Trophoblast cell (in vitro differentiated cells and primary cell): Measurements from ENCODE around the gene SLC25A19.
"Not testable (repeated sequence)": the region's sequence is repeated elsewhere in the genome, so short reads cannot be mapped to it uniquely, and the experiment has no call there.

Experiments used
- DNase-seq, 2 donors: peaks; one replicate each; pipeline ENCODE4 v3.0.0-alpha.2; 2016
- H2AFZ ChIP-seq: 2 replicates; pipeline ENCODE4 v1.6.1; 2013; ENCODE audit warnings: low read length, moderate library complexity, mild to moderate bottlenecking; ENCODE audit not compliant: insufficient read depth, poor library complexity
- H2AK5ac ChIP-seq: 2 replicates; pipeline ENCODE4 v1.6.1; 2013; ENCODE audit warnings: mild to moderate bottlenecking, low read length
- H2BK120ac ChIP-seq: 2 replicates; pipeline ENCODE4 v1.6.1; 2013; ENCODE audit warnings: low read length, mild to moderate bottlenecking, moderate library complexity; ENCODE audit not compliant: insufficient read depth, poor library complexity
- H2BK12ac ChIP-seq: 2 replicates; pipeline ENCODE4 v1.6.1; 2013; ENCODE audit warnings: mild to moderate bottlenecking, low read length, moderate library complexity
- H2BK5ac ChIP-seq: 2 replicates; pipeline ENCODE4 v1.6.1; 2013; ENCODE audit warnings: low read length, low read depth, moderate library complexity, mild to moderate bottlenecking; ENCODE audit not compliant: poor library complexity
- H3K14ac ChIP-seq: 2 replicates; pipeline ENCODE4 v1.6.1; 2013; ENCODE audit warnings: mild to moderate bottlenecking, low read length
- H3K18ac ChIP-seq: 2 replicates; pipeline ENCODE4 v1.6.1; 2013; ENCODE audit warnings: mild to moderate bottlenecking, low read length
- H3K23ac ChIP-seq: 2 replicates; pipeline ENCODE4 v1.6.1; 2013; ENCODE audit warnings: low read length
- H3K27ac ChIP-seq: 2 replicates; pipeline ENCODE4 v1.5.1; 2013; ENCODE audit warnings: low read depth, mild to moderate bottlenecking, inconsistent platforms, low read length, moderate library complexity
- H3K27me3 ChIP-seq: 2 replicates; pipeline ENCODE4 v1.6.1; 2013; ENCODE audit warnings: inconsistent platforms, mild to moderate bottlenecking, low read length, moderate library complexity; ENCODE audit not compliant: insufficient read depth
- H3K36me3 ChIP-seq, 2 experiments: 1 replicate in 1 of 2; 2 replicates in 1 of 2; pipeline ENCODE4 v1.6.1; 2013; ENCODE audit warnings: low read length in 2 of 2, mild to moderate bottlenecking in 2 of 2, moderate library complexity in 1 of 2; ENCODE audit not compliant: insufficient read depth in 2 of 2, control insufficient read depth in 1 of 2
- H3K4ac ChIP-seq: 2 replicates; pipeline ENCODE4 v1.6.1; 2013; ENCODE audit warnings: low read depth, mild to moderate bottlenecking, low read length, moderate library complexity
- H3K4me1 ChIP-seq, 2 experiments: 1 replicate in 1 of 2; 2 replicates in 1 of 2; pipeline ENCODE4 v1.6.1; 2013; ENCODE audit warnings: low read length in 2 of 2, mild to moderate bottlenecking in 2 of 2, moderate library complexity in 1 of 2; ENCODE audit not compliant: insufficient read depth in 2 of 2, control insufficient read depth in 1 of 2
- H3K4me2 ChIP-seq: 2 replicates; pipeline ENCODE4 v1.6.1; 2013; ENCODE audit warnings: inconsistent platforms, mild to moderate bottlenecking, low read length, moderate library complexity
- H3K4me3 ChIP-seq: 2 replicates; pipeline ENCODE4 v1.5.1; 2013; ENCODE audit warnings: mild to moderate bottlenecking, low read depth, low read length, inconsistent platforms
- H3K79me1 ChIP-seq: one replicate; pipeline ENCODE4 v1.6.1; 2013; ENCODE audit warnings: low read length
- H3K79me2 ChIP-seq: 2 replicates; pipeline ENCODE4 v1.6.1; 2013; ENCODE audit warnings: low read length, mild to moderate bottlenecking; ENCODE audit not compliant: control insufficient read depth, insufficient read depth, poor library complexity
- H3K9ac ChIP-seq: 2 replicates; pipeline ENCODE4 v1.6.1; 2013; ENCODE audit warnings: mild to moderate bottlenecking, low read length
- H3K9me3 ChIP-seq: 2 replicates; pipeline ENCODE4 v1.6.1; 2013; ENCODE audit warnings: low read depth, mild to moderate bottlenecking, control low read depth, inconsistent platforms, low read length; ENCODE audit not compliant: insufficient read depth
- H4K12ac ChIP-seq: 2 replicates; pipeline ENCODE4 v1.6.1; 2013; ENCODE audit warnings: low read depth, mild to moderate bottlenecking, low read length, moderate library complexity
- H4K8ac ChIP-seq: 2 replicates; pipeline ENCODE4 v1.6.1; 2013; ENCODE audit warnings: low read depth, mild to moderate bottlenecking, low read length, moderate library complexity
- H4K91ac ChIP-seq: one replicate; pipeline ENCODE4 v1.6.1; 2013; ENCODE audit warnings: low read depth, mild to moderate bottlenecking, low read length, moderate library complexity
- WGBS: extraction: QIAGEN DNeasy Blood & Tissue Kit; methylation state at CpG from one replicate; pipeline ENCODE4 v1.1.7; 2013; ENCODE audit warnings: missing lambda C conversion rate; ENCODE audit not compliant: insufficient read length, insufficient coverage; ENCODE audit errors: extremely low coverage; 5-methylcytosine and 5-hydroxymethylcytosine counted together

The SLC25A19 gene

GRCh38 chr17:75261336-75262111 is 27.7 kb downstream of the SLC25A19 start, which contains the start of the genes GGA3 and MRPS7:
Gene GGA3, minus strand, starts transcription at chr17:75261606. Its CDS starts 19 bp downstream, at chr17:75261587.
Gene MRPS7, plus strand, starts transcription at chr17:75261879. Its CDS starts 22 bp downstream, at chr17:75261901.
- Histone ChIP-seq H3K27ac (peak within 1 kb of the TSS; percentile 84), H3K18ac (peak within 1 kb of the TSS; percentile 91), H3K9ac (peak within 1 kb of the TSS; percentile 97), H3K27me3 (no peaks in the 10 kb centered on the region), H3K14ac (peak within 1 kb of the TSS; percentile 92), H3K4me2 (peak within 1 kb of the TSS; percentile 86), H2AFZ (peak within 1 kb of the TSS; percentile 92), H4K8ac (peak within 1 kb of the TSS; percentile 91), H3K4me1 (peaks cover 8% of the 10 kb centered on the region in 2 experiments), H2BK12ac (no peak within 1 kb of the TSS), H3K79me1 (peaks cover 12% of the 10 kb centered on the region), H3K36me3 (peaks cover 18 to 27% of the 10 kb centered on the region in 2 experiments), H3K9me3 (no peaks in the 10 kb centered on the region), H3K4ac (peak within 1 kb of the TSS; percentile 81), H4K12ac (peak within 1 kb of the TSS; percentile 88), H3K23ac (peak within 1 kb of the TSS; percentile 47), H3K4me3 (peak within 1 kb of the TSS; percentile 95), H2AK5ac (peak within 1 kb of the TSS; percentile 66), H2BK5ac (peak within 1 kb of the TSS; percentile 95), H4K91ac (peak within 1 kb of the TSS; percentile 91), H2BK120ac (peak within 1 kb of the TSS; percentile 65), H3K79me2 (peaks cover 12% of the 10 kb centered on the region)
- DNase-seq: peak; percentile 94 to 97
- WGBS: no CpG with 5 or more reads among the region's 69 CpGs

- Histone ChIP-seq H4K8ac (peak overlapping the region; percentile 91), H3K23ac (no peak overlapping the region), H2BK120ac (peak overlapping the region; percentile 33), H3K18ac (peak overlapping the region; percentile 91), H3K14ac (peak overlapping the region; percentile 92), H2BK5ac (peak overlapping the region; percentile 51), H3K36me3 (peaks cover 14 to 20% of the 10 kb centered on the region in 2 experiments), H3K27ac (peak overlapping the region; percentile 84), H3K27me3 (no peaks in the 10 kb centered on the region), H3K79me1 (peaks cover 12% of the 10 kb centered on the region), H3K4me2 (peak overlapping the region; percentile 86), H2BK12ac (no peak overlapping the region), H3K4ac (peak overlapping the region; percentile 81), H3K79me2 (peaks cover 12% of the 10 kb centered on the region), H4K91ac (peak overlapping the region; percentile 91), H2AFZ (peak overlapping the region; percentile 92), H4K12ac (peak overlapping the region; percentile 88), H3K4me3 (peak overlapping the region; percentile 95), H2AK5ac (peak overlapping the region; percentile 60), H3K4me1 (peaks cover 8% of the 10 kb centered on the region in 2 experiments), H3K9ac (peak overlapping the region; percentile 97), H3K9me3 (no peaks in the 10 kb centered on the region)
- no CpG with 5 or more reads among the region's 31 CpGs for WGBS
- DNase-seq: peak in 1 of 2 donors; percentile 13
These were observed 28.4 kb downstream of the SLC25A19 start for GRCh38 chr17:75260641-75261335.

- no CpG with 5 or more reads among the region's 2 CpGs for WGBS
- not testable (repeated sequence) for H3K9ac ChIP-seq
These were observed 32.0 kb downstream of the SLC25A19 start for GRCh38 chr17:75257228-75257627.

GRCh38 chr17:75255954-75256698 is 33.1 kb downstream of the SLC25A19 start:
- not testable (repeated sequence) for H3K27ac ChIP-seq, H3K36me3 ChIP-seq, H4K8ac ChIP-seq, H3K9me3 ChIP-seq, H3K4ac ChIP-seq, H2BK12ac ChIP-seq, H4K12ac ChIP-seq, H2BK5ac ChIP-seq, H3K18ac ChIP-seq, H2BK120ac ChIP-seq, H3K9ac ChIP-seq, H3K4me1 ChIP-seq, H3K4me3 ChIP-seq, H2AK5ac ChIP-seq, H4K91ac ChIP-seq, H3K27me3 ChIP-seq, H3K23ac ChIP-seq, H3K79me1 ChIP-seq, H3K4me2 ChIP-seq, H3K14ac ChIP-seq, DNase-seq, H2AFZ ChIP-seq, H3K79me2 ChIP-seq
- WGBS: no CpG with 5 or more reads among the region's 11 CpGs

More at GRCh38 chr17:75257228-75257627, 32.0 kb downstream of the SLC25A19 start:
- H3K4me3 ChIP-seq, H2AFZ ChIP-seq, H3K36me3 ChIP-seq, H2BK5ac ChIP-seq, H3K4me1 ChIP-seq, H3K27me3 ChIP-seq, DNase-seq, H3K9me3 ChIP-seq, H2AK5ac ChIP-seq, H4K91ac ChIP-seq, H2BK12ac ChIP-seq, H3K4me2 ChIP-seq, H4K8ac ChIP-seq, H4K12ac ChIP-seq, H3K4ac ChIP-seq, H2BK120ac ChIP-seq, H3K18ac ChIP-seq, H3K23ac ChIP-seq, H3K14ac ChIP-seq, H3K27ac ChIP-seq: not testable (repeated sequence)
- H3K79me2 ChIP-seq: peaks cover 11% of the 10 kb centered on the region
- peaks cover 12% of the 10 kb centered on the region for H3K79me1 ChIP-seq
